GM21515 (cell line): ENCODE data around the gene UQCC3.
"Not testable (repeated sequence)": the region's sequence is repeated elsewhere in the genome, so short reads cannot be mapped to it uniquely, and the experiment has no call there.

ENCODE experiments used
- ATAC-seq: cut with Tn5 transposase; IDR thresholded peaks from one replicate; pipeline ENCODE4 v1.9.1; 2021; ENCODE audit not compliant: unreplicated experiment

Gene UQCC3

DNA sequence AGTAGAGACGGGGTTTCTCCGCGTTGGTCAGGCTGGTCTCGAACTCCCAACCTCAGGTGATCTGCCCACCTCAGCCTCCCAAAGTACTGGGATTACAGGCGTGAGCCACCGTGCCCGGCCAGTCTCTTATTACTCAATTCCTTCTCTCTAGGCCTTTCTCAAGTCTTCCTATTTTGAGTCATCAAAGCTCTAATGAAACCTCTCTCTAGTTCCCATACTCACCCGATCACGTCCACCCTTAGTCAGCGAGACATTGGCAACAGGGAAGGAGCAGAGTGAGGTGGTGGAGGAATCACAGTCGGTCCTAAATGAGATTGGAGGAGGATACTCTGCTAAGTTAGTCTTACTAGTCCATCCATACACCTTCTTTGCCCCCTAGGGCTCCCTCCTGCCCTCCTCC is 30.8 kb downstream of the UQCC3 start:
- ATAC-seq, result no peak

GRCh38 chr11:62703921-62704320 is 32.4 kb downstream of the UQCC3 start:
- not testable (repeated sequence) for ATAC-seq

DNA sequence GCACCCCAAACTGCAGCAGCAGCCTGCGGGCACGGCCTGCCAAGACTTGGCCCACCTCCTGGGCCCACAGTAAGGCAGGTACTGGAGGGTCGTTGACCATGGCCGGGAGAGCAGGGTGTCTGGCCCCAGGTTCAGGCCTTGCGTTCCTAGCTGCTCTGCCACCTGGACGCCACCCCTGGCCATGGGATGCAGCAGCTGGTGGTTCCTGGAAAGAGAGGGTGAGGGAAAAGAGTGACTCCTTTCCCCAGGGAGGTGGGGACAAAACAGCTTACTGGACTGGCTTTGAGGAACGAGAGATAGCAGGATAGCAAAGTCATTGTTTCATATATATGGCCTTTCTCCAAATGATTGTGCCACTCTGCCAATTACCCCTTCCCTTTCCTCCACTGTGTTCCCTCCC is 33.9 kb downstream of the UQCC3 start:
- no peak for ATAC-seq

DNA sequence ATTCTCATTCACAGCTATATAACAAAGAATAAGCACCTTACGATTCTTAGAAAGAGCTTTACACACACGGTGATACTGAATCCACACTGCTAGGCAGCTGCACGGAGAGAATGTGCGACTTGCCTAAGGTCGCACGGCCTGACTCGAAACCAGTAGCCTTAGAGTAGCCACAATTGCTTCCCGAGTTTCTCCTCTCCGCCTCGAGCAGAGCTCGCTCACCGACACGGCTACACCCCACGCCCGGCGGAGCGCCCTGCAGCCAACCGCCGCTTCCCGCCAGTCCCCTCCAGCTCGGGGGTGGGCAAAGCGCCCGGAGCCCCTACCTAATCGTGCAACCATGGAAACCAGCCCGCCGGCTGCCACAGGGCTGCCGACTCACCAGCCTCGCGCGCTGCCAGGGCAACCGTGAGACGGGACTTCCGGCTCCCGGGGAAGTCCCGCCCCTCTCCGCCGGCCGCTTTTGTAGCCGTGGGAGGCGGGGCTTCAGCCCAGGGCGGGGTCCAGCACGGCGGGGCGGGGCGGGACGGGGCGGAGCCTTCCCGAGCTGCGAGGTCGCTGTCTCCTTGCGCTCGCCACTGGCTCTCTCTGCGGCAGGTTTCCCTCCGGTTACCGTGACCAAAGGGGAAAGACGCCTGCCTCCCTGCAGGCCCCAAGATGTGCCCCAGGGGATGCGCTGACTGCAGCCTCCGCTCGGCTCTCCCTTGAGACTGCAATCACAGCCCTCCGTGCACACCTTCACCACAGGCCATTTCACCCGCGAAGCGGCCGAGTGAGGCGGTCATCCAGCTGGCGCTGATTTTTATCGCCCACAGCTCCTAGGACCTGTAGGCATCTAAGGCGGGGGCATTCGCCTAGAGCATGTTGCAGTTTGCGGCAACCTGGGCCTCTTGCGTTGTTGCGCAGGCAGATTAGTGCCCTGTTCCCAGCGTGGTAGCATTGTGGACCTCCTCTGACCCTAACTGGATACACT is 34.7 kb downstream of the UQCC3 start:
- ATAC-seq, result peak; percentile 53

GRCh38 chr11:62706850-62707247 is 35.4 kb downstream of the UQCC3 start:
- ATAC-seq, result no peak

DNA sequence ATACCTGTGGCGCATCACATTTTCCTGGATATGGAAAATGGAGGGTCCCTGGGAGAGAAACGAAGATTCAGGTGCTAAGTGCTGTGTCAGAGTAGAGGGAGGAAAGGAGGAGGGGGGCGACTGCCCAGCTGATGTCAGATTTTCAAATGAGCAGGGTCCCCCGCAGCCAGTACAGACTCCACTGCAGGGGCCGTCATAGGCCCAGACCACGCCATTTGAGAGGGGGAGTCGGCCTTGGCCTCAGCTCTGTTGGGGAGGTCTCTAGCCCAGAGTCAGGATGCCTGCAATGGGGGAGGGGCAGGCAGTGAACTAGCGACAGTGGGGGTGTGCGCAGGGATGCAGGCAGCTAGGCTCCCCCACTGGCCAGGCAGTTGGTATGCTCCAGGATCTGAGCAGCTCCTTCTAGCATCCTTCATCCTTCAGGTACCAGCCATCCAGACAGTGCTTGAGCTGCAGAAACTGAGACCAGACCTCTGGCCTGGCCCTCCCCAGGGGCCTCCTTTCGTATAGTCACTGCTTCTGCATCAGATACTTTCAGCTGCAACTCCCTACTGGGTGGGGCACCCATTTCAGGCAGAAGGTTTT is 35.9 kb downstream of the UQCC3 start, which contains the start of the genes BSCL2 and GNG3:
BSCL2 (minus strand) TSS at position 148 of the 585 bp plus-strand sequence. CDS start 229 bp downstream, outside the sequence.
GNG3 (plus strand) TSS at position 400 of the 585 bp plus-strand sequence. CDS start 620 bp downstream, outside the sequence.
- no peak for ATAC-seq

DNA sequence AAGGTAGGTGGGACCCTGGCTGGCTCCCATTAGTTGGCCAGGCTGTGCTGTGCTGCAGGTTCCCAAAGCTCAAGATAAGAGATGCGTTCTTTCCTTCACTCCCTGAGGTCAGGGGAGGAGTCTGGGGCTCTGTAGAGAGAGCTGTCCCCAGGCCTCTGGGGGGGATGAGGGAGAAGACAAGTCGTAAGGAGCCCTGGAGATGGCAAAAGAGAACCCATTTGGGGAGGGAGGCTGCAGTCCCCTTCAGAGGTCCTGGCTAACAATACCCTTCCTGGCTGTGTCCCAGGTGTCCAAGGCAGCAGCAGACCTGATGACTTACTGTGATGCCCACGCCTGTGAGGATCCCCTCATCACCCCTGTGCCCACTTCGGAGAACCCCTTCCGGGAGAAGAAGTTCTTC is 36.9 kb downstream of the UQCC3 start:
- no peak for ATAC-seq

DNA sequence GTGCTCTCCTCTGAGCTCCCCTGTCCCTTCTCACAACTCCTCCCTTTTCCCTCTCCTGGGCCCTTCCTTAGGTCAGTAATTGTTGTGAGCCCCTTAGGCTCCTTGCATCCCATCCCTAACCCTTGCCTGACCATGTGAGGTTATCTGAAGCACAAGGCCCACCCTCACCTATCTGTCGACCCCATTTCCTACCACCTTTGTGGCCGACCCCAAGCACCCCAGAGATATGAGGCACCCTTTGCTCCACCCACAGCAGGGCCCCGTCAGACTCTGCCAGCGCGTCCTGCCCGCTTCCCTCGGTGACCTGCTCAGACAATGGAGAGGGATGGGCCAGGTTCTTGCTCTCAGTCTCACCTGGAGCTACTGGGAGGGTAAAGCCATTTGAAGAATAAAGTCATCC is 37.3 kb downstream of the UQCC3 start:
- ATAC-seq, result no peak

DNA sequence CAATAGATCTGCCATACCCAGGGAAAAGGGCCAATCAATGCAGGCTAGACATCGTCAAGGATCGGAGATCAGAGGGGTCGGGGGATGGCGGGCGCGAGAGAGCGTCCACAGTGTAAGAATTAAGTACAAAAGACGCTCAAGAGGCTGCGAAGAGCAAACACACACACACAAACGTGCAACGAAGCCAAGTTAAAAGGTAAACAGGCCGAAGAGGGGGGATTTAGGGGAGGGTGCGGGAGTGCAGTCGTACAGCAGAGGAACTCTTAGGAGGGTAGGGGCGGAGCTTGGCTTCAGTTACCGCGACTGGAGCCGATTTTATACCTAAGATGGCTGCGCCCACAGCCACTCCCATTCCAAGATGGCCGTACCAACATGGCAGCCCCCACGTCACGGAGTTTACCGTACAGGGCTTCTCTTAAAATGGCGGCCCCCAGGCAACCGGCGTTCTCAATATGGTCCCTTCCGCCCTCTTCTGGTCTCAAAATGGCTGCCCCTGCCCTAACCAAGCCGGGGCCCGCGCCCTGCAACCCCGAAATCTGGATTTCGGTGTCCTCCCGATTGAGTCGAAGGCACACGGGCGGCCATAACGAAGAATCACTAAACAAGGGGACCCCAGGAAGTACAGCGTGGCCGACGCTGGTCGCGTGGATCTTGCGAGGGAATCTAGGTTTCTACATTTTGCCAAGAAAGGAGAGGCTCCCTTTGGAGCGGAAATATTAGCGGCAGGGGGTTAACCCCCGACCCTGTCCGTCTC is 38.0 kb downstream of the UQCC3 start:
- ATAC-seq, result peak; percentile 62

GRCh38 chr11:62710001-62710345 is 38.5 kb downstream of the UQCC3 start:
- ATAC-seq, result peak; percentile 4

DNA sequence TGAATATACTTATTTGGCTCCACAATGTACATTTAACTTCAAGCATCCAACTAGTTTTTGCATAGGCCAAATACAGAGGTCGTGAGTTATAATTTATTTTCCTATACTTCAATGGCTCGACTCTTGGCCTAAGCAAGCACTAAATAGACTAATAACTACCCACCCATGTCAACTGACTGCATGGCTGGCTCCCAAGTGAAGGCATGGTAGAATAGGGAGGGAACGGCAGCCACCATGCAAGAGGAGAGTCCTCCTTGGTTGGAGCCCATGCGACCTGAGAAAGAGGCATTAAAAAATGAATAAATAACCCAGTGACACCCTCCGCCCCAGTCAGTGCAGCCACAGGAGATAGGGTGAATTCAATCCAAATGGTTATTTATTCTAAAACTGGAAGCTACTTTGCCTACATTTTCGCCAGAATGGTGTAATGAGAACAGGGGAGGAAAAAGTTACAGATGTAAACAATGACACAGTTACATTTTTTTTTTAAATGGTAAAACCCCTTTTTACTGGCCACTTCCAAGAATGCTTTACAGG is 40.9 kb downstream of the UQCC3 start:
- ATAC-seq, result no peak

DNA sequence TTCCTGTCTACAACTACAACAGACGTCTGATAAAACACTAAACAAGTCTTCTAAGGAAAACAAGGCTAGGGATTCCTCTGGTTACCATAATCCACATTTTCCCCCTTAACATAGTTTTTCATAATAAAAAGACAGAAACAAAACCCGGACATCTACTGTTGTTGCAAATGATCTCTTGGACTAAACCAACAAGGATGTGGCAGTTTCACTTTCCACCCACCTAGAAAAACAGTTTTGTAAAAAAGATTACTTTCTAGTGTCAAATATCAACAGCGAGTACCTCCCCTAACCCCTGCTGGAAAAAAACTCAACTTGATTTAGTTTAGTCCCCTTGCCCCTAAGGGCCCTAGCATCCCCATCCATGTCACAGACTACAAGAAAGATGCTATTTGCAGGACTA is 41.4 kb downstream of the UQCC3 start:
- no peak for ATAC-seq

DNA sequence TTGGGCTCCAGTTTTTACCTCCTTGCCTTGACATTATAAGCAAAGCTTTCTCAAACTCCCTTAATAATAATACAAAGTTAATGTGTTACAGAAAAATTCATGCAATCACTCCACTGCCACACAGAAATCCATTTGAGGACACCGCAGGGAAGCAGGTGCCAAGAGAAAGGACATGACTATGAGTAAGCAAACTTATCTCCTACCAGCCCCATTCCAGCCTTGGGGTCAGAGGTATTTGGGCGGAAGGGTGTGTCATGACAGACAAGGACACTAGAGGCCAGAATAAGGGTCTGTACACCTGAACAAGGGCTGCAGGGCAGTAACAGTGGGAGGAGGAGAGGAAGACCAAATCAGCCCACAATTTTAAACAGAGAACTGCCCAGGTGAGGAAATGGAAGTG is 41.9 kb downstream of the UQCC3 start:
- no peak for ATAC-seq

- ATAC-seq, result no peak
Observed at GRCh38 chr11:62715150-62716130, 44.0 kb downstream of the UQCC3 start.

DNA sequence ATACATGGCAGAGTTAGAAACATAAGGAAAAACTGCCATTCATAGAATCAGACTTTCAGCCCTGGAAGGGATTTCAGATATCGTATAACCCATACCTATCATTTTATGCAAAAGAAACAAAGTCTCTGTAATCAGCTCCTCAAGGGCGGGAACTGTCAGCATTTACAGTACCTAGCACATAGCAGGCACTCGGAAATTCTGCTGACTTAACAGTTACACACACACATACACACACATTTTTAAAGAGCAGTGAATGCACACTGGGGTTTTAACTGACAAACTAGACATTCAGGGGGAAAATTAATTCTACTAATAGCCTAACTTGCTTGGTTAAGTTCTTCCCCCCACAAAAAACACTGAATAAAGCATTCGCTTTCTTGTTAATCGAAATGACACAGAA is 44.7 kb downstream of the UQCC3 start:
- ATAC-seq, result no peak

DNA sequence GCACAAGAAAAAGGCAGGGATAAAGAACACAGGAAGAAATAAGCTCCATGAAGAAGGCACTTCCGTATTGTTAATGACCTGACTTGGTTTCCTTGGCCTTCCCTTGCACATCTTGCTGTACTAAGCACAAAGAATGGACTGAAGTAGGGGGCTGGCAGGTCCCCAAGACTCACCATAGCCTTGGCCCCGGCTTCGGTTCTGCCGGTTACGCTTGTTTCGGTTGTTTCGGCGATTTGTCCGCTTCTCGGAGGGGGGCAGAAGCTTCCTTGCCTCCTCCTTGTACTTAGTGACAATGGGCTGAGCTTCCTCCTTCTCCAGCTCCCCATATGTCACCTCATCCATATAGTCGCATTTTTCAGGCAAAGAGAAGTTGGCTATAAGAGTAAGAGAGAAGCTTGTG is 45.3 kb downstream of the UQCC3 start:
- no peak for ATAC-seq

DNA sequence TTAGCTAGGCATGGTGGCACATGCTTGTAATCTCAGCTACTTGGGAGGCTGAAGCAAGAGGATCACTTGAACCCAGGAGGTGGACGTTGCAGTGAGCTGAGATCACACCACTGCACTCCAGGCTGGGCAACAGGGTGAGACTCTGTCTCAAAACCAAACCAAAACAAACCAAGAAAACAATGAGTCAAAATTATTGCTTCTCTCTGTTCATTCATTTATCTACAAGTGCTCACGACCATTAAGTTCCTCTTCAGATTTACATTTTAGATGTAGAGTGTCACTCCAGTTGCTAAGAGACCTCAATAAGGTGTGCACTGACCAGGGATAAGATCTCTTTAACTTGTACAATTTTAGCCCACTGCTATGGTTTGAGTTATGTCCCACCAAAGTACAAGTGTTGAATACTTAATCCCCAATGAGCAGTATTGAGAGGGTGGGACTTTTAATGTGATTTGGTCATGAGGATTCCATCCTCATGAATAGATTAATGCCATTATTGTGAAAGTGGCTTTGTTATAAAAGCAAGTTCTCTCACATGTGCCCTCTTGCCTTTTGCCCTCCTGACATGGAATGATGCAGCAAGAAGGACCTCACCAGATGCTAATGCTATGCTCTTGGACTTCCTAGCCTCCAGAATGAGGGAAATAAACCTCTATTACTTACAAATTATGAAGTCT is 48.0 kb downstream of the UQCC3 start:
- ATAC-seq, result no peak

DNA sequence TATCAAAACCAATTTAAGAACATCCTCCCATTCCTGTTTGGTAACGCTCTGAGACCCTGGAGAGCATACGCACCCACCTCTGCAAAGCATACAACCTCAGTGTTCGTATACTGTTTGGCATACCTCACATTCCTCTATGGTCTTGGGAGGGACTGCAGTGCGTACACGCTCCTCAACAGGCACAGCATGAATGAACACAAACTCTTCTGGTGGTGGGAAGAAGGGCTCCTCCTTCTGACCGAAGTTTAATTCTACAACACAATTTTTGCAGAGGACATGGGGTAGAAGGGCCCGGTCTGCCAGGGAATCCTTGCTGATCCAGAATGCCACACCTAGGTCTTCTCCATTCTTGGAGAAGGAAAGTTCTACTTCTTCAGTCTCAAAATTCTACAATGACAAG is 50.5 kb downstream of the UQCC3 start:
- no peak for ATAC-seq
